GM19372 (cell line): ENCODE data around the gene OSBPL9.
"Not testable (repeated sequence)": the region's sequence is repeated elsewhere in the genome, so short reads cannot be mapped to it uniquely, and the experiment has no call there.

Source experiments
- ATAC-seq: cut with Tn5 transposase; IDR thresholded peaks from one replicate; pipeline ENCODE4 v1.9.1; 2021; ENCODE audit warnings: mild to moderate bottlenecking, low read depth, moderate library complexity; ENCODE audit not compliant: unreplicated experiment

Gene OSBPL9

DNA sequence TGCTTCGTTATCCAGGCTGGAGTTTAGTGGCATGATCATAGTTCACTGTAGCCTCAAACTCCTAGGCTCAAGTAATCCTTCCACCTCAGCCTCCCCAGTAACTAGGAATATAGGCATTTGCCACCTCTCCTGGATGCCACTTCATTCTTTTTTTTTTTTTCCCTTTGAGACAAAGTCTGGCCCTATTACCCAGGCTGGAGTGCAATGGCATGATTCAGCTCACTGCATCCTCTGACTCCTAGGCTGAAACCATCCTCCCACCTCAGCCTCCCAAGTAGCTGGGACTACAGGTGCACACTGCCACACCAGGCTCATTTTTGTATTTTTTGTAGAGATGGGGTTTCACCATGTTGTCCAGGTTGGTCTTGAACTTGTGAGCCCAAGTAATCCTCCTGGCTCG lies 19.3 kb downstream of the OSBPL9 start:
- no peak for ATAC-seq

DNA sequence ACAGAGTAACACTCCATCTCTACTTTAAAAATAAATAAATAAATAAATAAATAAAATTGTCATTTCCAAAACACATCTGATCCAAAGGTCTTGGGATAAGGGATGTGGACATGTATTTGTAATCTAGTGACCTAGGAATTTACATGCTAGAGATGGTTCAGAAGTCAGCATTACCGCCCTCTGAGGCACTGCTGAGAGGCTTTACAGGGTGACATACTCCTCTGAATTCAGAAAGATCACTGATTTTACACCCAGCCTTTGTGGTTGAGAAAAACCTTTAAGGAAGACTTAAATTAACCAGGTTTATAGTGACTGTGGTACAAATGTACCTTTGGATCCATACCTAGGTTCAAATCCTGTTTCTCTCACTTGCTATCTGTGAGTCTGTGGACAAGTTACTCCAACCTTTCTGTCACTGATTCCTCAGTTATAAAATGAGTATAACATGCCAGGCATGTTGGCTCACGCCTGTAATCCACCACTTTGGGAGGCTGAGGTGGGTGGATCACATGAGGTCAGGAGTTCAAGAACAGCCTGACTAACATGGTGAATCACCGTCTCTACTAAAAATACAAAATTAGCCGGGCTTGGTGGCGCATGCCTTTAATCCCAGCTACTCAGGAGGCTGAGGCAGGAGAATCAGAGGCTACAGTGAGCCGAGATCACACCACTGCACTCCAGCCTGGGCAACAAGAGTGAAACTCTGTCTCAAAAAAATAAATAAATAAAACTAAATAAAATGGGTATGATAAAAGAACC lies 20.1 kb downstream of the OSBPL9 start:
- no peak for ATAC-seq

DNA sequence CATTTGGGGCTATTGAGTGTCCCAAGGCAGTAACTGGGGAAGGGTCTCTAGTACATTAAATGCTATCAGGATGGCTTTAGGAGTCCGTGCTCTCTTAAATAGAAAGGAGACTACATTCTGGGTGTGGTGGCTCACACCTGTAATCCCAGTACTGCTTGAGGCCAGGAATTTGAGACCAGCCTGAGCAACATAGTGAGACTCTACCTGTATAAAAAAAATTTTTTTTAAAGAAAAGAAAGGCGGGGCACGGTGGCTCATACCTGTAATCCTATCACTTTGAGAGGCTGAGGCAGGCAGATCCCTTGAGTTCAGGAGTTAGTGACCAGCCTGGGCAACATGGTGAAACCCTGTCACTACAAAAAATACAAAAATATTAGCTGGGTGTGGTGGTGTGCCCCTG lies 21.5 kb downstream of the OSBPL9 start:
- no peak for ATAC-seq

DNA sequence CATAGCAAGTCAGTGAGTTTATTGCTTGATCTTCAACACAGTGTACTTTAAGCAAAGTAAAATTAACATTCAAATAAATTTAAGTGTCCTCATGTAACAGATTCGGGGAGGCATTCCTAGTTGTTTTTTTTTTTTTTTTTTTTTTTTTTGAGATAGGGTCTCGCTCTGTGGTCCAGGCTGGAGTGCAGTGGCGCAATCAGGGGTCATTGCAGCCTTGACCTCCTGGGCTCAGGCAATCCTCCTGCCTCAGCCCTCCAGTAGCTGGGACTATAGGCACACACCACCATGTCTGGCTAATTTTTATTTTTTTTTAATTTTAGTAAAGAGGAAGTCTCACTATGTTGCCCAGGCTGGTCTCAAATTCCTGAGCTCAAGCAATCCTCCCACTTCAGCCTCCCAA lies 22.8 kb downstream of the OSBPL9 start:
- ATAC-seq: no peak

DNA sequence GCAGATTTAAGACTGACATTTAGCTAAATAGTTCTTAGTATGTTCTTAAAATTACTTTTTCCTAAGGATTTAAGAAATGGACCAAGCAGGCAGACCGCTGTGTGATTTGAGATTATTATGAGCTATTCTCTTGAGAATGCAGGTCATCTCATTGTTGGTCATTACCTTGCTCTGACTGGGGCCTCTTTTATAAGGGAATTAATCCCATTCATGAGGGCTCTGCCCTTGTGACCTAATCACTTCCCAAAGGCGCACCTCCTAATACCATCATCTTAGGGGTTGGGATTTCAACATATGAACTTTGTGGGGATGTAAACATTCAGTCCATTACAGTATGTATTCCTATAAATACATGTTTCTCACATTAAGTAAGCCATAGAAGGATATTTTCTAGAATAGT lies 24.2 kb downstream of the OSBPL9 start:
- no peak for ATAC-seq

DNA sequence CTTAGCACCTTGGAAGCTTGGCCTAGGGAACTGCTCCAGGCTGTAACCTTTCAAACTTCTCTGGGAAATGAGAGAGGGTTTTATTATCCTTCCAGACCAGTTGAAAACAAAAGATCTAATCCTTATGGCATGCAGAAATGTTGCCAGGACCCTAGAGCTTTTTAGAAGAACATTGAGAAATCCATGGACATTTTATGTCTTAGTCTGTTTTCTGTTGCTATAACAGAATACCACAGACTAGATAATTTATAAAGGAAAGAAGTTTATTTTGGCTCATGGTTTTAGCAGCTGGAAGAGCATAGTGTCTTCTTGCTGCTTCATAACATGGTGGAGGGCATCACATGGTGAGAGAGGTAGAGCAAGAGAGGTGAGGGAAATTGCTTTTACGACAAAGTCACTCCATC lies 25.8 kb downstream of the OSBPL9 start:
- ATAC-seq: no peak

DNA sequence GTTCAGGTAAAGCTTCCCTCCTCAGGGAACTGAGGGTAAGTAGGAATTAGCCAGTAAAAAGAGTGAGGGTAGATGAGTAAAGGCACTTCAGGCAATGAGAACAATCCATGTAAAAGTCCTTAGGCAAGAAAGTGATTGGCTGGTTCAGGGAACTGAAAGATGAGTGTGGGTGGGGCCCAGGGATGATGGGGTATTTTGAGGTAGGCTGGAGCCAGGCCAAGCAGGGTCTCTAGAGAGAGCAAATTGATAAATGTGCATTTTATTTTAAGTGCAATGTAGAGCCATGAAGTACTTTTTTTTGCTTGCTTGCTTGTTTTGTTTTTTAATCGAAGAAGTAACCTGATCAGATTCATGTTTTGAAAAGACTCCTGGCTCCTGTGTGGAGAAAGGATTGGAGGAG lies 26.5 kb downstream of the OSBPL9 start:
- no peak for ATAC-seq

DNA sequence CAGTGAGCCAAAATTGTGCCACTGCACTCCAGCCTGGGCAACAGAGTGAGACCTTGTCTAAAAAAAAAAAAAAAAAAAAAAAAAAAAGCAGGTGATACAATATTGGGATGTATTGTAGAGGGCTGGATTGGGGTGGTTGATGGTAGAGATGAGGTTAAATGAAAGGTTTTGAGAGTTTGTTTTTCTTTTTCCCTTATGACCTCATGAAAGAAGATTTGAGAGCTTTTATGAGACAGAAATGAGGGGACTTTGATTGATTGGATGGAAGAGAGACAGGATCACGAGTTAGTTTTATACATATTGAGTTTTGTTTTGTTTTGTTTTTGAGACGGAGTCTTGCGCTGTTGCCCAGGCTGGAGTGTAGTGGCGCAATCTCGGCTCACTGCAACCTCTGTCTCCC lies 27.1 kb downstream of the OSBPL9 start:
- no peak for ATAC-seq

DNA sequence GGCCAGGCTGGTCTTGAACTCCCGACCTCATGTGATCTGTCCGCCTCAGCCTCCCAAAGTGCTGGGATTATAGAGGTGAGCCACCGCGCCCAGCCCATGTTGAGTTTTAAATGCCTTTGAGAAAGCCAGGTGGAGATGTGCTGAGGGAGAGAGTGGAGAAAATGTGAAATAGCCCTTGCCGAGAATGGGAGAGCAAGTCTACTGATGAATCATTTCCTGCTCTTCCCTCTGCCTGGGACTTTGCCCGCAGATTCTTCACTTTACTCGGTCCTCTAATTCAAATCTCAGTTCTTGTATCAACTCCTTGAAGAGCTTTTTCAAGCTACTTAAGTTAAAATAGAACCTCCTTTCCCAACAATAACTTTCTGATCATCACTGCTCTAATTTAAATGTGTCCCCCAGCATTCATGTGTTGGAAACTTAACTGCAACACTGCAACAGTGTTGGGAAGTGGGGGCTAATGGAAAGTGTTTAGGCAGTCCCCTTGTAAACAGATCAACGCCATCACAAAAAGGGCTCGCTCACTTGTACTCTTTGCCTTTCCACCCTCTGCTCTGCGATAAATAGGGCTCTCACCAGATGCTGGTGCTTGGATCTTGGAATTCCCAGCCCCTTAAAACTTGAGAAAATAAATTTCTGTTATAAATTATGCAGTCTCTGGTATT lies 27.8 kb downstream of the OSBPL9 start:
- ATAC-seq: no peak

DNA sequence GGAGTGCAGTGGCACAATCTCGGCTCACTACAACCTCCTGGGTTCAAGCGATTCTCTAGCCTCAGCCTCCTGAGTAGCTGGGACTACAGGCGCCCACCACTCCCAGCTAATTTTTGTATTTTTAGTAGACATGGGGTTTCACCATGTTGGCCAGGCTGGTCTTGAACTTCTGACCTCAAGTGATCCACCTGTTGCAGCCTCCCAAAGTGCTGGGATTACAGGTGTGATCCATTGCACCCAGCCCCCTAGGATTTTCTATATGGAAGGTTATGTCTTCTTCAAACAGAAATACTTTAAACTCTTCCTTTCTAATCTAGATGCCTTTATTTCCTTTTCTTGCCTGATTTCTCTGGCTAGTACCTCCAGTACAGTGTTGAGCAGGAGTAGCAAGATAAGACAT lies 29.7 kb downstream of the OSBPL9 start:
- not testable (repeated sequence) for ATAC-seq

DNA sequence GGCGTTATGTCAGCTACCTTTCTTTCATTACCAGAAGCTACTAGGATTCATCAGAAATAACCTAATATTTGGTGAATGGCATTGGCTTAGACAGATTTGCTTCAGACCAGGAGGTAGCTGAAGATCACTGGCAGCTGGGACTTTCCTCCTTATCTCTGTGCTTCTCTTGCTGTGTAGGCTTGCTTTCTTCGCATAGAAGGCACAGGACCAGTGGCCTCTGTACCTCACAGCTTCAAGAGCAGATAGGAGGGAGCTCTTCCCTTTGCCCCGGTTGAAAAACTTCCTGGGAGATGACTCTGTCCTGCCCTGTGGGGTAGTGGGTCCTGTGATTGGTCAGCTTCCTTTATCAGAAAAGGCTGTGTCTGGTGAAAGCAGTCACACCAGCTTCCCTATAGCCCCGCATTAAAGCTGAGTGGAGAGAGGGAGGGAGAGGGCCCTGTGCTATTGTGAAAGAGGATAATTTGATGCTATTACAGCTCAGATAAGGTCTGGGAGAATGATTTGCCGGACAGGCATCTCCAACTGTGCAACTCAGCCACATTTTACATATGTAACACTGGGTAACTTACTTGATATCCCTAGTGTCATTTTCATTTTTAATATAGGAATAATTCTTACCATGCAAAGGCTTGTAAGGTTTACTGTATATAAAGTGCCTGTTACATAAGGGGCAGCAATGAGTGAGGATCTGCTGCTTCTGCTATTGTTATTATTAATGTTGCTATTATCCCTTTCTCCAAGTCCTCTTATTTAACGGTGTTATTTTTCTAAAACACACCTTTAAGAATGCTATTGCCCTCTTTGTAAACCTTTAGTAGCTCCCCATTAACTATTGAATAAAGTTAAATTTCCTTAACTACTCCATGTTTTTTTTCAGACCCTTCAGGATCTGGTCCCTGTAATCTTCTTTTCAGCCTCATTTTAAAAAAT lies 31.6 kb downstream of the OSBPL9 start:
- no peak for ATAC-seq

DNA sequence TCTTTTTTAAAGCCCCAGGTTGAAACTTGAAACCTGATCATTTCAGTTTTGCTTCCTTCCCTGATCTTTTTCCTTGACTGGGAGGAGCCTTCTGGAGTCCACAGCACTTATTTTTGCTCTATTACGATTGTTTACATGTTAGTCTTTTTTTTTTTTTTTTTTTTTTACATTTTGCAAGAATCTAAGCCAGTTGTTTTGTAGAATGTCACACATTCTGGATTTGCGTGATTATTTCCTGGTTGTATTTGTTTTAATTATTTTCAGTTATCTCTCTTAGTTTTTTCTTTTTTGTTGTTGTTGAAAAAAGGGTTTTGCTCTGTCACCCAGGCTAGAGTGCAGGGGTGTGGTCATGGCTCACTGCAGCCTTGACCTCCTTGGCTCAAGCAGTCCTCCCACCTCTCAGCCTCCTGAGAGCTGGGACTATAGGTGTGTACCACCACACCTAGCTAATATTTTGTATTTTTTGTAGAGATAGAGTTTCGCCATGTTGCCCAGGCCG lies 32.8 kb downstream of the OSBPL9 start:
- no peak for ATAC-seq

DNA sequence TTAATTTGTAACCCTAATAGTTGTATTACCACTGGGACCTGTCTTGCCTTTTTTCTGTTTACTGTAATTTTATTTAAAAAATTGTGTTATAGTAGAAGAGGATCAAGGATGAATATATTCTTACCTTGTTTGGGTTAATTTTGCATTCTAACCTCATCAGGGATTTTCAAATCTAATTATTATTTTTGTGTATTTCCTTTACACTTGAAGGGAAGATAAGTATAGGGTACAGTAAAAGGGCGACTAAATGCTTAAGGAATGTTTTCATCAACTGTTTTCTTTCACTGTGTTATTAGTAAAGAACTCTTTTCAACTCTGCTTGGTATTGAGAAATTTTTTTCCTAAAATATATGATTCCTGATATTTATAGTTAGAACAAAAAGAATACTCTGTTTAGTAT lies 33.3 kb downstream of the OSBPL9 start:
- ATAC-seq: no peak

DNA sequence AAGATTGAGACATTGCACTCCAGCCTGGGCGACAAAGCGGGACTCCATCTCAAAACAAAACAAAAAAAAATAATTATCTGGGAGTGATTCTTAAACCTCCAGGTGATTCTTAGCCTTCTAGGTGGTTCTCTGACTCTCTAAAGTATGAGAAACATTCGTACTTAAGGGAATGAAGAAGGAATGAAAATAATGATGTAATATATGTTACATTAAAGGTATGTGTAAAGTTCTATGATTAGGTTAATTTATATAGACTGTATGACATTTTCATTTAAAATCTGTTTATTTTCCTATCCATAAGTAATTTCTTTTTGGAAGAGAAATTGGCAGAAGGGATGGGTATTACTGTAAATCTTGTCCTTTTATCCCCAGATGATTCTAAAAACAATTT lies 34.7 kb downstream of the OSBPL9 start:
- ATAC-seq: no peak

DNA sequence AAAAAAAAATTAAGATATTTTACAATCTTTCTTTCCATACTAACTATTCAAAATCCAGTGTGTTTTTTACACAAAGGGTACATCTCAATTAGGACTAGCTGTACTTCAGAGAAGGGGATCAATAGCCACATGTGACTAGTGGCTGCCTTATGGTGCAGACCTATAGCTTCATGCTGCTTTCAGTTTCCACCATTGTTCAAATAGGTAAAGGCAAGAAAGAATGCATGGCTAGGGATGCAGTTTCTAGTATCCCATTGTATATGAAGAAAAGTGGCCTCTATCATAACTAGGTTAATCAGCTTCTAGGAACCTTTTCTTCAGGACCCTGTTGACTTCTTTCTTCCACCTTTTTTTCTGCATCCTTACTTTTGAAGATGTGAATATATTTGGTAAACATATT lies 35.7 kb downstream of the OSBPL9 start:
- ATAC-seq: no peak

DNA sequence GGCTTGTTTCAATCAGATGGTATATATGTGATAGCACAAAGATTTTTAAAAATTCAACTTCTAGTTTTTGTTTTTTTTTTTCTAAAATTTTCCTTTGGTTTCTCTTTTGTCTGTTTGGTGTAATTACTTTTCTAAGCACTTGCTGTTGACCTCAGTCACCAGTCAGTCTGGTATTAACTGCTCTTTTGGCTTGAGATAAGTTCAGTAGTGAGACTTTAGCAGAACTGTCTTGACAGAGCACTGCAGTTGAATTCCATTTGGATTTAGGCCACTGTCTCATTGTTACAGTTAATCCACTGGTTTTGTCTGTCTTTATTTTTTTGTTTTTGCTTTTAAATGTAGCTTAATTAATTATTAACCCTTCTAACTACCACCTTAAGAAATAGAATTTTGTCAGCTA lies 36.2 kb downstream of the OSBPL9 start:
- no peak for ATAC-seq

DNA sequence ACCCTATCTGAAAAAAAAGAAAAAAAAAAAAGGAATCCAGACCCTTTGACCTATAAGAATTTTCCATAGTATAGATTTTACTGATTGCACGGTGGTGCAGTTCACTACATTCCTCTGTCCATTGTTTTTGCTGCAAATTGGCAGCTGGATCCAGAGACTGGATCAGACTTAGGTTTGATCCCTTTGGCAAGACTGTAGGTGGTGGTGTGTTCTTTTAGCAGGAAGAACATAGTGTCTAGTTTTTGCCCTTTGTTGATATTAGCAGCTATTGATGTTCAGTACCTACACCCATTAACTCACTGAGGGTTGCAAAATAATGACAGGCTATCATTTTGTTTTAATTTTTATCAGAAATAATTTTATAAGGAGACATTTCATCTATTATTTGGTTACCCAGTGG lies 37.1 kb downstream of the OSBPL9 start:
- no peak for ATAC-seq

DNA sequence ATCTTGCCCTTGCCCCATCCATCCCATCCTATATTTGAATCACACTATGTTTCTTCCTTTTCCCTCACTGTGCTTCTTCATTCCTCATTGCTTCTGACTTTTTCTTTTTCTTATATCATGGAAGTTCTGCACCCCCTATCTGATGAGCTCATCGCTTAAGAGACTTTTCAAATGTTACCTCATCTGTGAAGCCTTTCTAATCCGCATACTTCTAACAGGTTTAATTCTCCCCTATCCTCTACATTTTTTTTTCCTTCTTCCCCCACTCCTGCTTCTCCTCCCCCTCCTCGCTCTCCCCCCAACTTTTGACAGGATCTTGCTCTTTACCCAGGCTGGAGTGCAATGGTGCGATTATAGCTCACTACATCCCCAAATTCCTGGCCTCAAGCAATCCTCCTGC lies 39.5 kb downstream of the OSBPL9 start:
- ATAC-seq: no peak

DNA sequence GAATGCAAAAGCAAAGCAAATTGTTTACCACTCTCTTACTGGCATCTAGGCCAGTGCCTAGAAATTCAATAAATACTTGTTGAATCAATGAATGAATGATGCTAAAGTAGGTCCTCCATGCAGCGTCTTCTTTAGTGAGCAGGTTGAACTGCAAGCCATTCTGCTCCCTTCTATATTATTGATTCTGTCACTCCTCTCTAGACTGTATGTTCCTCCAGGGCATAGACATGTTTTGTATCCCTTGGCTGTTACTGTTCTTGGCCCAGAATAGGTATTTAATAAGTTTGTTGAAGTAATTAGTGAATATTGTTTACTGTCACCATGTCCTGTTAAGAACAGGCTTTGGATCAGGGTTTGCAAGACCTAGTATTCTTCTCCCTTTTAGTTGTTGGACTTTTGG lies 43.7 kb downstream of the OSBPL9 start:
- no peak for ATAC-seq

DNA sequence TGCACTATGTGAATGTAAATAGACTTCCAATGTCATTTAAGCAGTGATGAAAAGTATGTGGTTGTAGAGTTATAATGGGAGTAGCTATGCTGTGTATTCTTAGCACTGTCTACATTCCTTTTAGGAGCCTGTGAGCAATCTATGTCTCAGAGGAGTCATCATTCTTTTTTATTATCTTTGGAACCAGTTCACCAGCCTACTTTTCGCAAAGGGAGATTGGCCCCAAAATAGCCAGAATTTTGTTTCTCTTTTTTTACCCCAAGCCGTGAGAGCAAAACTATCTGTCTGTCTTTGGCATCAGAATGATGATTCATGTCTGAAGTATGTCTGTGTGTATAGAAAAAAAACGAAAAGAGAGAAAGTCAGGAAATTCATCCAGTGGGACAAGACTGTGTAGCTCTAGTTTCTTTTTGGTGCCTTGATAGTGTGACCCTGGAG lies 44.2 kb downstream of the OSBPL9 start:
- ATAC-seq: no peak

DNA sequence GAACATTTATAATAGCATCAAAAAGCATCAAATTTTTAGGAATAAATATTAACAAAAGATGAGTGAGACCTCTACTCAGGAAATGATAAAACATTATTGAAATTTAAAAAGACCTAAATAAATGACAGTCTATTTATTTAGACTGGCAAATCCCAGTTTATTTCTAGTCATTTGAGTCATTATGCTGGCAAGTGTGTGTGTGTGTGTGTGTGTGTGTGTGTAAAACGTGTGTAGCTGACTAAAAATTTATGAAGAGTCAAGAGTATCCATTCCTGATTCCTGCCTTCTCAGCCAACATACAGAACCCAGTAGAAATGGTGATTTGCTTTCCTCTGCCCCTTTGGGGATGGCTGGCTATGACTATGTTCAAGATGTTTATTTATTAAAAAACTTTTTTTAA lies 46.2 kb downstream of the OSBPL9 start:
- ATAC-seq: no peak
